ENCODE measurements around the gene ENOX2.
"Not testable (repeated sequence)": the region's sequence is repeated elsewhere in the genome, so short reads cannot be mapped to it uniquely, and the experiment has no call there.

The ENOX2 gene

GRCh38 chrX:130878350-130879341, 24.4 kb downstream of the ENOX2 start:
- DNase-seq: peak; percentile 47

- no peak for DNase-seq
Observed at GRCh38 chrX:130877892-130878341, 25.1 kb downstream of the ENOX2 start.

GRCh38 chrX:130876226-130876625, 26.8 kb downstream of the ENOX2 start:
- DNase-seq: no peak

GRCh38 chrX:130874751-130875150, 28.3 kb downstream of the ENOX2 start:
- no peak for DNase-seq

- no peak for DNase-seq
Observed at GRCh38 chrX:130869239-130869638, 33.8 kb downstream of the ENOX2 start.

- DNase-seq: no peak
Observed at GRCh38 chrX:130861462-130861861, 41.5 kb downstream of the ENOX2 start.

- DNase-seq: no peak
Observed at GRCh38 chrX:130857207-130857606, 45.8 kb downstream of the ENOX2 start.

- DNase-seq: no peak
Observed at GRCh38 chrX:130851569-130851968, 51.4 kb downstream of the ENOX2 start.

- no peak for DNase-seq
Observed at GRCh38 chrX:130848763-130849162, 54.2 kb downstream of the ENOX2 start.

- no peak for DNase-seq
Observed at GRCh38 chrX:130846746-130847145, 56.3 kb downstream of the ENOX2 start.

GRCh38 chrX:130841776-130842175, 61.2 kb downstream of the ENOX2 start:
- DNase-seq: no peak

GRCh38 chrX:130840345-130840744, 62.7 kb downstream of the ENOX2 start:
- DNase-seq: no peak

- DNase-seq: no peak
Observed at GRCh38 chrX:130836447-130836846, 66.6 kb downstream of the ENOX2 start.

GRCh38 chrX:130834830-130835229, 68.2 kb downstream of the ENOX2 start:
- DNase-seq: no peak

- no peak for DNase-seq
Observed at GRCh38 chrX:130834149-130834548, 68.9 kb downstream of the ENOX2 start.

- DNase-seq: no peak
Observed at GRCh38 chrX:130831347-130831722, 71.7 kb downstream of the ENOX2 start.

GRCh38 chrX:130830599-130831346, 72.2 kb downstream of the ENOX2 start:
- DNase-seq: no peak

GRCh38 chrX:130829526-130830515, 73.2 kb downstream of the ENOX2 start:
- DNase-seq: no peak

- DNase-seq: no peak
Observed at GRCh38 chrX:130828641-130829040, 74.4 kb downstream of the ENOX2 start.

GRCh38 chrX:130827648-130828047, 75.4 kb downstream of the ENOX2 start:
- DNase-seq: no peak

GRCh38 chrX:130826249-130826648, 76.8 kb downstream of the ENOX2 start:
- no peak for DNase-seq

- DNase-seq: no peak
Observed at GRCh38 chrX:130825525-130825924, 77.5 kb downstream of the ENOX2 start.

GRCh38 chrX:130819367-130819766, 83.6 kb downstream of the ENOX2 start:
- not testable (repeated sequence) for DNase-seq
